ENCODE measurements around the gene CRTAC1. TPM values are rescaled to one million over a fixed set of nuclear protein-coding genes. Genes with fewer than 3 reads are reported as not detected.

CRTAC1 gene
- total RNA-seq, 1 donor from 2014 or later = 0.30 TPM

GRCh38 chr10:98055841-98056516 is 25.6 kb upstream of the CRTAC1 start:
- Histone ChIP-seq H2AFZ (replicated peaks) (no peak overlapping the region), H3K36me3 (no peaks in the 10 kb centered on the region), H3F3A (ENCODE audit: low read depth) (no peaks in the 10 kb centered on the region), H3K9ac (no peak overlapping the region), H3K27me3 (peaks cover 30% of the 10 kb centered on the region), H3K4me2 (no peak overlapping the region), H3K79me2 (ENCODE audit: low read depth) (no peaks in the 10 kb centered on the region), H3K27ac (no peak overlapping the region), H3K4me1 (no peaks in the 10 kb centered on the region), H3K9me3 (ENCODE audit: low read depth) (no peaks in the 10 kb centered on the region), H4K20me1 (ENCODE audit: low read depth) (peaks cover 32% of the 10 kb centered on the region), H3K4me3 (no peak overlapping the region)
- Mint-ChIP-seq H3K27me3 (ENCODE audit: insufficient read depth, low read depth) (peaks cover 17% of the 10 kb centered on the region), H3K4me1 (no peaks in the 10 kb centered on the region), H3K4me3 (no peak overlapping the region), H3K9me3 (no peaks in the 10 kb centered on the region), H3K36me3 (no peaks in the 10 kb centered on the region), H3K27ac (no peak overlapping the region)
- peak; percentile 83 for DNase-seq (ENCODE audit: low spot score)
- TF ChIP-seq EZH2 (IDR thresholded peaks at IDR 0.05) = no peak

- Histone ChIP-seq H3K9ac (no peak overlapping the region), H3K4me2 (no peak overlapping the region), H3K27ac (no peak overlapping the region), H3K9me3 (ENCODE audit: low read depth) (no peaks in the 10 kb centered on the region), H3F3A (ENCODE audit: low read depth) (no peaks in the 10 kb centered on the region), H3K79me2 (ENCODE audit: low read depth) (no peaks in the 10 kb centered on the region), H3K4me3 (no peak overlapping the region), H3K4me1 (no peaks in the 10 kb centered on the region), H4K20me1 (ENCODE audit: low read depth) (peaks cover 3% of the 10 kb centered on the region), H3K36me3 (no peaks in the 10 kb centered on the region), H2AFZ (replicated peaks) (no peak overlapping the region), H3K27me3 (peaks cover 36% of the 10 kb centered on the region)
- Mint-ChIP-seq H3K27me3 (ENCODE audit: insufficient read depth, low read depth) (peaks cover 20% of the 10 kb centered on the region), H3K36me3 (no peaks in the 10 kb centered on the region), H3K4me1 (peaks cover 4% of the 10 kb centered on the region), H3K27ac (no peak overlapping the region), H3K4me3 (no peak overlapping the region), H3K9me3 (no peaks in the 10 kb centered on the region)
- TF ChIP-seq EZH2phosphoT487 (IDR thresholded peaks at IDR 0.05) (no peak), CTCF (IDR thresholded peaks at IDR 0.05) (no peak), EZH2 (IDR thresholded peaks at IDR 0.05) (no peak)
- DNase-seq (ENCODE audit: low spot score) = no peak
Measured at GRCh38 chr10:98047009-98047741, 16.8 kb upstream of the CRTAC1 start.

- peaks cover 20% of the 10 kb centered on the region for H3K27me3 Mint-ChIP-seq (ENCODE audit: insufficient read depth, low read depth)
- no peak overlapping the region for H3K9ac ChIP-seq
- TF ChIP-seq EZH2 (IDR thresholded peaks at IDR 0.05) (peak; percentile 44), CTCF (IDR thresholded peaks at IDR 0.05) (peak; percentile 94), EZH2phosphoT487 (IDR thresholded peaks at IDR 0.05) (no peak)
Measured at GRCh38 chr10:98045785-98046389, 15.5 kb upstream of the CRTAC1 start.

More at GRCh38 chr10:98045785-98046389, 15.5 kb upstream of the CRTAC1 start:
- Histone ChIP-seq H3K27ac (no peak overlapping the region), H3K4me2 (no peak overlapping the region), H2AFZ (replicated peaks) (no peak overlapping the region), H3K36me3 (no peaks in the 10 kb centered on the region), H4K20me1 (ENCODE audit: low read depth) (peaks cover 6% of the 10 kb centered on the region), H3K27me3 (peaks cover 47% of the 10 kb centered on the region), H3K4me3 (no peak overlapping the region), H3F3A (ENCODE audit: low read depth) (no peaks in the 10 kb centered on the region), H3K4me1 (no peaks in the 10 kb centered on the region), H3K79me2 (ENCODE audit: low read depth) (no peaks in the 10 kb centered on the region), H3K9me3 (ENCODE audit: low read depth) (no peaks in the 10 kb centered on the region)
- Mint-ChIP-seq H3K36me3 (no peaks in the 10 kb centered on the region), H3K9me3 (no peaks in the 10 kb centered on the region), H3K27ac (no peak overlapping the region), H3K4me3 (no peak overlapping the region), H3K4me1 (peaks cover 4% of the 10 kb centered on the region)
- DNase-seq (ENCODE audit: low spot score) = peak; percentile 87
